ENCODE measurements around the gene NRIP1. TPM values are rescaled to one million over a fixed set of nuclear protein-coding genes. Genes with fewer than 3 reads are reported as not detected.

The NRIP1 gene
- total RNA-seq, 1 experiment from 2014 or later, result 13.2 TPM

GRCh38 chr21:15065392-15066122 lies 757 bp upstream of the NRIP1 start:
- peak; percentile 82 for DNase-seq (ENCODE audit: low read depth)

- peak; percentile 52 for DNase-seq (ENCODE audit: low read depth)
These were observed 805 bp downstream of the NRIP1 start for GRCh38 chr21:15063814-15064575.

- peak; percentile 14 for DNase-seq (ENCODE audit: low read depth)
These were observed 1.6 kb downstream of the NRIP1 start for GRCh38 chr21:15063081-15063813.

GRCh38 chr21:15062606-15062965 lies 2.2 kb downstream of the NRIP1 start:
- DNase-seq (ENCODE audit: low read depth), result no peak

GRCh38 chr21:15061747-15062605 lies 2.8 kb downstream of the NRIP1 start:
- no peak for DNase-seq (ENCODE audit: low read depth)

GRCh38 chr21:15061279-15061678 lies 3.5 kb downstream of the NRIP1 start:
- no peak for DNase-seq (ENCODE audit: low read depth)

GRCh38 chr21:15060543-15061175 lies 4.1 kb downstream of the NRIP1 start:
- DNase-seq (ENCODE audit: low read depth), result no peak

- no peak for DNase-seq (ENCODE audit: low read depth)
These were observed 5.4 kb downstream of the NRIP1 start for GRCh38 chr21:15059397-15059796.

GRCh38 chr21:15058854-15059263 lies 5.9 kb downstream of the NRIP1 start:
- DNase-seq (ENCODE audit: low read depth), result peak; percentile 46

GRCh38 chr21:15057285-15057684 lies 7.5 kb downstream of the NRIP1 start:
- no peak for DNase-seq (ENCODE audit: low read depth)

- no peak for DNase-seq (ENCODE audit: low read depth)
These were observed 10.1 kb downstream of the NRIP1 start for GRCh38 chr21:15054606-15055239.

- DNase-seq (ENCODE audit: low read depth), result no peak
These were observed 10.7 kb downstream of the NRIP1 start for GRCh38 chr21:15054089-15054488.

- DNase-seq (ENCODE audit: low read depth), result no peak
These were observed 11.3 kb downstream of the NRIP1 start for GRCh38 chr21:15053500-15053899.

GRCh38 chr21:15052459-15052763 lies 12.4 kb downstream of the NRIP1 start:
- no peak for DNase-seq (ENCODE audit: low read depth)

- DNase-seq (ENCODE audit: low read depth), result peak; percentile 20
These were observed 12.9 kb downstream of the NRIP1 start for GRCh38 chr21:15051644-15052458.

GRCh38 chr21:15050568-15051377 lies 14.0 kb downstream of the NRIP1 start:
- DNase-seq (ENCODE audit: low read depth), result no peak

GRCh38 chr21:15045017-15045416 lies 19.8 kb downstream of the NRIP1 start:
- no peak for DNase-seq (ENCODE audit: low read depth)

- DNase-seq (ENCODE audit: low read depth), result no peak
These were observed 22.3 kb downstream of the NRIP1 start for GRCh38 chr21:15042531-15042930.

Data from RPMI7951 (cell line).